Measurements from ENCODE around the gene ATP2A1. TPM values are rescaled to one million over a fixed set of nuclear protein-coding genes. Genes with fewer than 3 reads are reported as not detected.
A peak's percentile ranks its signal among the peaks of the same experiment; 100 is the strongest.
"Not testable (repeated sequence)": the region's sequence is repeated elsewhere in the genome, so short reads cannot be mapped to it uniquely, and the experiment has no call there.

The ATP2A1 gene
- polyA plus RNA-seq, 10 donors: 114 to 770 (median 490) TPM

- no peak for DNase-seq
These were observed 31.4 kb upstream of the ATP2A1 start for GRCh38 chr16:28846933-28847273.

- no peak for DNase-seq
These were observed 19.9 kb upstream of the ATP2A1 start for GRCh38 chr16:28858421-28858820.

- no peak for DNase-seq
These were observed 19.0 kb upstream of the ATP2A1 start for GRCh38 chr16:28859326-28859725.

GRCh38 chr16:28863929-28864793 lies 14.1 kb upstream of the ATP2A1 start:
- peak in 2 of 3 donors; percentile 45 to 76 for DNase-seq

- no peak for DNase-seq
These were observed 13.1 kb upstream of the ATP2A1 start for GRCh38 chr16:28865001-28865688.

- no peak for DNase-seq
These were observed 12.4 kb upstream of the ATP2A1 start for GRCh38 chr16:28865722-28866453.

- no peak for DNase-seq
These were observed 11.9 kb upstream of the ATP2A1 start for GRCh38 chr16:28866454-28866804.

GRCh38 chr16:28867241-28867640 lies 11.0 kb upstream of the ATP2A1 start:
- DNase-seq: no peak

GRCh38 chr16:28867646-28868045 lies 10.6 kb upstream of the ATP2A1 start:
- DNase-seq: not testable (repeated sequence)

GRCh38 chr16:28869201-28869600 lies 9.1 kb upstream of the ATP2A1 start:
- DNase-seq: no peak

- DNase-seq: no peak
These were observed 5.3 kb upstream of the ATP2A1 start for GRCh38 chr16:28872952-28873351.

GRCh38 chr16:28873543-28874201 lies 4.6 kb upstream of the ATP2A1 start:
- DNase-seq: no peak

- no peak for DNase-seq
These were observed 3.9 kb upstream of the ATP2A1 start for GRCh38 chr16:28874406-28874805.

GRCh38 chr16:28875134-28876018 lies 2.9 kb upstream of the ATP2A1 start:
- peak; percentile 62 to 76 (median 63) for DNase-seq

GRCh38 chr16:28876019-28876659 lies 2.1 kb upstream of the ATP2A1 start:
- DNase-seq: no peak

GRCh38 chr16:28876973-28877654 lies 1.2 kb upstream of the ATP2A1 start:
- DNase-seq: peak in 2 of 3 donors; percentile 43 to 46

GRCh38 chr16:28877655-28878000 lies 660 bp upstream of the ATP2A1 start:
- DNase-seq: no peak

- DNase-seq: peak in 1 of 3 donors; percentile 27
These were observed 1.1 kb downstream of the ATP2A1 start for GRCh38 chr16:28879261-28879840.

- DNase-seq: peak; percentile 85 to 94 (median 89)
These were observed 1.7 kb downstream of the ATP2A1 start for GRCh38 chr16:28879841-28880588.

Data from muscle of back (tissue), 11 donors.